Measurements from ENCODE around the gene PAGE4.
A peak's percentile ranks its signal among the peaks of the same experiment; 100 is the strongest.

Gene PAGE4

DNA sequence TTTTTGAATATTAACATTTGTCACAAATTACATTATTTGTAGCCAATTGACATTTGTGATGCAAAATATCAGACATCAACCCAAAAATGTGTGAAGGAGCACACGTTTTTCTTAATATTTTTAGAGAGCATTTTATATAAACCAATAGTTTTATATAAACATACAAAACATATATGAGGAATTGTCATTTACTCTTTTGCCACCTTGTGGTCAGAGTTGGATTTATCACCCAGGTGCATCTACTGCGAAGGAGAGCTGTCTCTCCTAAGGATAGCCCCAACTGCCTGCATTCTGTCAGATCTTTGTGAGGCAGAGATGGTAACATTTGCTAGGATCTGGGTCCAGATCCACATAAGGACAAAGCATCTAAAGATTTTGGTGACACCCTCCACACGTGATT lies 47.6 kb downstream of the PAGE4 start:
- peak; percentile 41 for DNase-seq (ENCODE audit: low spot score)

DNA sequence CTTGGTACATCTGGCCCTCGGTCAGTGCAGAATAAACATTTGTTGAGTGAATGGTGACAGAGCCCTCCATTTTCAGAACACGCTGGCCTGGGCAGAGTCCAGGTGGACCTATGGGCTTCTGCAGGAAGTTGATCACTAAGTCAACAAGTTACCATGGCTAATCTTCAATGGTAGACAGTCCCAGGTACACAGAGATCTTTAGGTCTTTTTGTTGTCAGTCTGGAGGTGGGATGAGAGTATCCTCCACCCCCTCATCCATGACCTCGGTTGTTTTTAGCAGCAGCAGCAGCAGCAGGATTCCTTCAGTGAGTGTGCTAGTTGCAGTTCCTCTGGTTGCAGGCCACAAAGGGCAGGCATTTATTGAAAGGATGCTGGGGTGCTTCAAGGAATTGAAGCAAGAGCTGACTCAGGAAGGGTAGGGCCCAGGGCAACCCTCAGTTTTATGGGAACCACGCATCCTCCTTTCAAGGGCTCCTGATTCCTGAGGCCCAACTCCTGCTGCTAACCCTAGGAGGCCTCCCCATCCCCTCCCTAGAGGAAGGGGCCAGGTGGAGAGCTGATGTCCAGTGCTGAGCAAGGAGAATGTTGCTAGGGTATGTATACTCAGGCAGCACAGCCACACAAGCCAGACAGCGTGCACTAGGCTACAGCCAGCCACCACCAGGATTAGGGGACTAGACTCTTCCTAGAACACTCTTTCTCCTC lies 48.4 kb downstream of the PAGE4 start:
- no peak for DNase-seq (ENCODE audit: low spot score)

DNA sequence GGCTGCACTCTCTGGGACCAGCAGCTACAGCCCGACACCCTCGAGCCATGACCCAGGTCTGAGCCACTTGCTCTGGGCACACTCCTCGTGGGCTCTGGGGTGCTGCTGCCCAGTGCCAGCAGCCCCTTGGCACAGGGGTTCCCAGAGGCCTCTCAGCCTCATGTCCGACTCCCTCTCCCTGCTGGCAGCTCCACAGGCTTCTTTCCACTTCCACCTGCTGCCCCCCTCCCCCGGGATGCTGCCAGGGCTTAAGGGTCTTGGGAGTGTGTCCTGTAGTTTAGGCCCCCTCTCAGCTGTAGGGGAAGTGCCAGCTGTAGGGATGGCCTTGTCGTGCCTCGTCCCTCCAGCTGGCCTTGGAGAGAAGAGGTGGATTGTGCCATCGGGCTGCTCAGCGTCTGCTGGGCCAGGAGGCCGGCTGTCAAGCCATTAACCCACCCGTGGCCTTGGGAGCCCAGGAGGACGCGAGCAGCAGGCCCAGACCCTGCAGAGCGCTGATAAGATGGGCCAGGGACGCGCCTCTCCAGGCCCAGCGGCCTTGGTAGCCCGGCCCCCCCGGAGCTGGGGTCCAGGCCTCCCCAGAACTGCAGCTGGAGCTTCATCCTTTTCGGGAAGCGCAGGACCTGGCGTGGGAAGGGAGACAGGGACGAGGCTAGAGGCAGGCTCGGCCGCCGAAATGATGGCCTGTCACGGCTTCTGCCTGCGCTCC lies 49.2 kb downstream of the PAGE4 start:
- no peak for DNase-seq (ENCODE audit: low spot score)

DNA sequence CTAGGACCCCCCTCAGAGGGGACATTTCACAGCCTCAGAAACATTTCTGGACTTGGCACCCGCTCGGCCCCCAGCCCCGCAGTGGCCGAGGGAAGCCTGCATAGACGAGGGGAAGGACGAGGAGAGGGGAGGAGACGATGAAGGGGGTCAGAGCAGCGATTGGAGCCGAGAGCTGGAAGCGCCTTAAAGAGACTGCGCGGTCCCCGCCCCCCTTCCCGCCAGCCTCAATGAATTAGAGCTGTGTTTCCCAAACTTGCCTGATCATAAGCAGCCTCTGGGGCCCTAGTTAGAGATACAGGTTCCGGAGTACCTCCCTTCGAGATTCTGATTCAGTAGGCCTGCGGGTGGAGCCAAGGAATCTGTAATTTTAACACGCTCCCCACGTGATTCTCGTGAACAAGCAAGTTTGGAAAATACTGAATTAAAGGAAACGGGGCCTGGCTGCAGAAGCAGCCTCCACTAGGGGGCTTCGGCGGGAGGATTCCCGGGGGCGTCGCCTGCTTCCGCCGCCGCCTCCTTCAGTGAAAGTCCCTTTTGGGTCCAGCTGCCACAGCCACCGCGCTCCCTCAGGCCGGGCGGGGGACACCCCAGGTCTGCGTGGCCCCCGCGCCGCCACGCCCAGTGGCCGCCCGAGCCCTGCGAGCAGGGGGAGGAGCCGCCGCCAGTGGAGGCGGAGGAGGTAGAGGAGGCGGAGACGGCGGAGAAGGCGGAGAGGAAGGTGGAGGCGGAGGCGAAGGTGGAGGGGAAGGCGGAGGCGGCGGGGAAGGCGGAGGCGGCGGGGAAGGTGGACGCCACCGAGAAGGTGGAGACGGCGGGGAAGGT lies 49.9 kb downstream of the PAGE4 start, which contains the start of gene USP27X:
USP27X (plus strand) TSS at position 651 of the 822 bp plus-strand sequence. CDS start 824 bp downstream, outside the sequence.
- DNase-seq (ENCODE audit: low spot score), result peak; percentile 63

DNA sequence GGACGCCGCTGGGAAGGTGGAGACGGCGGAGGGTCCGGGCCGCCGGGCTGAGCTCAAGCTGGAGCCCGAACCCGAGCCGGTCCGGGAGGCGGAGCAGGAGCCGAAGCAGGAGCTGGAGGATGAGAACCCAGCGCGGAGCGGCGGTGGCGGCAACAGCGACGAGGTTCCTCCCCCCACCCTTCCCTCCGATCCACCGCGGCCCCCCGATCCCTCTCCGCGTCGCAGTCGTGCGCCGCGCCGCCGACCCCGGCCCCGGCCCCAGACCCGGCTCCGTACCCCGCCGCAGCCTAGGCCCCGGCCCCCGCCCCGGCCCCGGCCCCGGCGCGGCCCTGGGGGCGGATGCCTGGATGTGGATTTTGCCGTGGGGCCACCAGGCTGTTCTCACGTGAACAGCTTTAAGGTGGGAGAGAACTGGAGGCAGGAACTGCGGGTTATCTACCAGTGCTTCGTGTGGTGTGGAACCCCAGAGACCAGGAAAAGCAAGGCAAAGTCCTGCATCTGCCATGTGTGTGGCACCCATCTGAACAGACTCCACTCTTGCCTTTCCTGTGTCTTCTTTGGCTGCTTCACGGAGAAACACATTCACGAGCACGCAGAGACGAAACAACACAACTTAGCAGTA lies 50.7 kb downstream of the PAGE4 start:
- no peak for DNase-seq (ENCODE audit: low spot score)

DNA sequence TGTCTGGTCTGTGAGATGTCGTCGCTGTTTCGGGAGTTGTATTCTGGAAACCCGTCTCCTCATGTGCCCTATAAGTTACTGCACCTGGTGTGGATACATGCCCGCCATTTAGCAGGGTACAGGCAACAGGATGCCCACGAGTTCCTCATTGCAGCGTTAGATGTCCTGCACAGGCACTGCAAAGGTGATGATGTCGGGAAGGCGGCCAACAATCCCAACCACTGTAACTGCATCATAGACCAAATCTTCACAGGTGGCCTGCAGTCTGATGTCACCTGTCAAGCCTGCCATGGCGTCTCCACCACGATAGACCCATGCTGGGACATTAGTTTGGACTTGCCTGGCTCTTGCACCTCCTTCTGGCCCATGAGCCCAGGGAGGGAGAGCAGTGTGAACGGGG lies 51.6 kb downstream of the PAGE4 start:
- no peak for DNase-seq (ENCODE audit: low spot score)
